SJCRH30 (cell line): ENCODE results near the gene IFT122. TPM values are rescaled to one million over a fixed set of nuclear protein-coding genes. Genes with fewer than 3 reads are reported as not detected.
A peak's percentile ranks its signal among the peaks of the same experiment; 100 is the strongest.
"Not testable (repeated sequence)": the region's sequence is repeated elsewhere in the genome, so short reads cannot be mapped to it uniquely, and the experiment has no call there.

Experiments used
- DNase-seq, 2 experiments: peaks; one replicate each; pipeline ENCODE4 v3.0.0-alpha.2; 2015 to 2020
- H3K27ac ChIP-seq: fragments of 250-450 bp; sonication (Bioruptor Pico); 2 replicates; pipeline ENCODE4 v1.5.1; 2020; ENCODE audit warnings: mild to moderate bottlenecking, moderate library complexity
- H3K27me3 ChIP-seq: fragments of 250-450 bp; sonication (Bioruptor Pico); 2 replicates; pipeline ENCODE4 v1.5.1; 2020; ENCODE audit warnings: mild to moderate bottlenecking, moderate library complexity
- H3K36me3 ChIP-seq: fragments of 250-450 bp; sonication (Bioruptor Pico); 2 replicates; pipeline ENCODE4 v1.5.1; 2020; ENCODE audit warnings: mild to moderate bottlenecking, moderate library complexity
- H3K4me1 ChIP-seq: fragments of 250-450 bp; sonication (Bioruptor Pico); 2 replicates; pipeline ENCODE4 v1.5.1; 2020; ENCODE audit warnings: mild to moderate bottlenecking, moderate library complexity
- H3K4me3 ChIP-seq: fragments of 250-450 bp; sonication (Bioruptor Pico); 2 replicates; pipeline ENCODE4 v1.5.1; 2020; ENCODE audit warnings: mild to moderate bottlenecking, moderate library complexity
- H3K9me3 ChIP-seq: fragments of 250-450 bp; sonication (Bioruptor Pico); replicated peaks from 2 replicates; pipeline ENCODE4 v1.5.1; 2020; ENCODE audit warnings: mild to moderate bottlenecking, moderate library complexity
- total RNA-seq: library from RNA; depleted of rRNA; stranded (reverse); fragments of >200 nt; shearing (Covaris generic); gene quantifications from 2 replicates; pipeline ENCODE4 v1.2.3, GENCODE V29; 2014

Gene IFT122
- total RNA-seq, 1 experiment from 2014 or later = 18.1 TPM

DNA sequence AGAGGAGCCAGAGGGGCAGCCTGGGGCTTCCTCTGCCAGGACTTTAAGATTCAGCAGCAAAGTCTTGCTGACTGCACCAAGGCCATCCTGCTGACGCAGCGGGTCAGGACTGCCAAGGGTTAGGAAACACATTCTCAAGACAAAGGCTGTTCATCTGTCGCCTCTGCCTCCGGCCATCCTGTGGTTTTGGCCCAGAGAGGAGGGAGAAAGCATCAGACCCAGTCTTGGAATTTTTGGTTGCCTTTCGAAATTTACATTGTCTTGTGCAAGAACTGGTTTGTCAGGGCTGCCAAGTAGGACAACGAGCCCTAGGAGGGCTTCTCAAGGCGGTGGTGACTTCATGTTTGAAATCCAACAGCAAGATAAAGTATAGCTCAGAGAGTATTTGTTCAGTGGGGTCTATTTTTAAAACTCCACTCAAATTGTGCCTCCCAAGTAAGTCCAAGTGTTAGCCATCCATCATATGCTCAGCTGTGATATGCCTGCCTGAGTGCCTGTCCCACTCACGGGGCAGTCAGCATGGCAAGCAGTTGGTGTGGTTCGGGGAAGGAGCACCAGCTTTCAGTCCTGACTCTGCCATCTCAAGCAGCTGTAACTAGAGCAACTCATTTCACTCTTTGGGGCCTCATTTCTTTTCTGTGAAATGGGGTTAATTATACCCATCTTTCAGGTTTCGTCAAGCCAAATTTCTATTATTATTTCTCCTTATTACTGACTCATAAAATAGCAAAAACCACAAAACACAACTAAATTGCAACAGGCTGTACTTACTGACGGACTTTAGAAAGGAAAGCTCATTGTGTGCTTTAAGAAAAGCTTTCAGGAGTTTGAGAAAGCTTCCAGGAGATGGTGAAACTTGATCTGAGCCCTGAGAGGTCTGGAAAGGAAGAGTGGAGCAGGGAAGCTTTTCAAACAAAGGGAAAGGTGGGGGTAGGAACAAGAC, 46.0 kb downstream of the IFT122 start:
- Histone ChIP-seq H3K27me3 (no peaks in the 10 kb centered on the region), H3K27ac (no peak overlapping the region), H3K4me1 (no peaks in the 10 kb centered on the region), H3K4me3 (no peak overlapping the region), H3K9me3 (no peaks in the 10 kb centered on the region), H3K36me3 (no peaks in the 10 kb centered on the region)
- no peak for DNase-seq

- Histone ChIP-seq H3K27ac (no peak overlapping the region), H3K36me3 (no peaks in the 10 kb centered on the region), H3K4me1 (no peaks in the 10 kb centered on the region), H3K9me3 (no peaks in the 10 kb centered on the region), H3K27me3 (no peaks in the 10 kb centered on the region), H3K4me3 (no peak overlapping the region)
- DNase-seq = no peak
These were observed 46.6 kb downstream of the IFT122 start for GRCh38 chr3:129486664-129487035.

GRCh38 chr3:129487183-129487867, 47.3 kb downstream of the IFT122 start:
- Histone ChIP-seq H3K4me3 (no peak overlapping the region), H3K27ac (no peak overlapping the region), H3K9me3 (no peaks in the 10 kb centered on the region), H3K36me3 (no peaks in the 10 kb centered on the region), H3K4me1 (no peaks in the 10 kb centered on the region), H3K27me3 (no peaks in the 10 kb centered on the region)
- no peak for DNase-seq

DNA sequence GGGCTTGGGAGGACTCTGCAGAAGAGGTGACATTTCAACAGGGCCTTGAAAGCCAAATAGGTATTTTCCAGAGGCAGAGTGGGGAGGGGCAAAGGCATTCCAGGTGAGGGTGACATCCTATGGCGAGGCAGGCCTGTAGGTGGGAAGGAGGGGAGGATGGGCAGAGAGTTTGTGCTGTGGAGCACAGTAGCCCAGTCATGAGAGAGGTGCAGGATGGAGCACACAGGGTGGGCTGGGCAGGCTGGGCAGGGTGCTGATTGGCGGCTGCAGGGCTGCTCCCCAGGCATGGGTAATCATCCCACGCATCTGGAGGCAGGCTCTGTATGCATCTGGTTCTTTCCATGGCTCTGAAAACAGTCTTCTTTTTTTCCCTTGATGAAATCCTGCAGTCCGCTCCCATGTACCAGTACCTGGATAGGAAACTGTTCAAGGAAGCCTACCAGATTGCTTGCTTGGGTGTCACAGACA, 47.9 kb downstream of the IFT122 start:
- not testable (repeated sequence) for H3K27me3 ChIP-seq, H3K4me1 ChIP-seq, H3K9me3 ChIP-seq, DNase-seq, H3K27ac ChIP-seq, H3K36me3 ChIP-seq, H3K4me3 ChIP-seq

GRCh38 chr3:129489258-129489657, 49.2 kb downstream of the IFT122 start:
- H3K4me1 ChIP-seq, DNase-seq: not testable (repeated sequence)

GRCh38 chr3:129490273-129490675, 50.2 kb downstream of the IFT122 start:
- Histone ChIP-seq H3K27ac (no peak overlapping the region), H3K4me1 (peaks cover 9% of the 10 kb centered on the region)

More at GRCh38 chr3:129489258-129489657, 49.2 kb downstream of the IFT122 start:
- not testable (repeated sequence) for H3K4me3 ChIP-seq, H3K36me3 ChIP-seq, H3K27me3 ChIP-seq, H3K9me3 ChIP-seq, H3K27ac ChIP-seq

DNA sequence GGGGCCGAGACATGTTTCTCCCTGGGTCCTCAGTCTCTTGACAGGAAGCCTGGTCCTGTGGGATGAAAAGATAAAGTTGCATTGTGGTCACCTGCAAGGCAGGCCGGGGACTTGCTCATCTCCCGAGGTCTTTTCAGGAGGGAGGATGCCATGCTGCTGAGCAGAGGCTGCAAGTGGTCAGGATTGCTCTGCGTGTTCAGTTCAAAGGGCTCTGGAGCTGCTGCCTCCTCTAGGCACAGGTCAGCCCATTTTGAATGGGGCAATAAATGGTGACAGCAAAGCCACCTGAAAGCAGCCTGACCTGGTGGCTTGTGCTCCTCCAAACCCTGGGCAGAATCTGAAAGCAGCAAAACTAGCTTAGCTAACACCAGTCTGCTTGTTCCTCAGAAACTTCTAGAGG, 51.1 kb downstream of the IFT122 start:
- DNase-seq, H3K36me3 ChIP-seq, H3K4me3 ChIP-seq, H3K9me3 ChIP-seq, H3K27ac ChIP-seq, H3K27me3 ChIP-seq: not testable (repeated sequence)
- H3K4me1 ChIP-seq = peaks cover 14% of the 10 kb centered on the region

More at GRCh38 chr3:129490273-129490675, 50.2 kb downstream of the IFT122 start:
- Histone ChIP-seq H3K27me3 (no peaks in the 10 kb centered on the region), H3K4me3 (no peak overlapping the region), H3K36me3 (no peaks in the 10 kb centered on the region), H3K9me3 (no peaks in the 10 kb centered on the region)
- peak; percentile 81 to 90 for DNase-seq

DNA sequence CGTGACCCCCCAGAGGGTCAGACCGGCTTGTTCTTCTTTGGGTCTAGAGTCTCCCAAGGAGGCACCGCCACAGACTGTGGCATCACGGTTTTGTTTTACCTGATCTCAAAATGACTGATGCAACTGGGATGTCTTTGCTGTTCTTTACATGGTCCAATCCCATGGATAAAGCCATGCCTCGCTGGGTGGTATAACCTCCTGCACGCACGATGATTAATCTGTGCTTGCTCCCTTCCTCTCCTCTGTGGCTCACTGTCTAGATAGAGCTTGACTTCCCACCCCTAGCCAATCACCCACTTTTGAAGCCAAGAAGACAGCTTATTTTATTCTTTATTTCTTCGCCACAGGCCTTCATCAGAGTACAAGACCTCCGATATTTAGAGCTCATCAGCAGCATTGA, 51.8 kb downstream of the IFT122 start:
- Histone ChIP-seq H3K27me3 (no peaks in the 10 kb centered on the region), H3K4me1 (peaks cover 14% of the 10 kb centered on the region), H3K27ac (no peak overlapping the region), H3K36me3 (no peaks in the 10 kb centered on the region), H3K4me3 (no peak overlapping the region), H3K9me3 (no peaks in the 10 kb centered on the region)
- DNase-seq = no peak

DNA sequence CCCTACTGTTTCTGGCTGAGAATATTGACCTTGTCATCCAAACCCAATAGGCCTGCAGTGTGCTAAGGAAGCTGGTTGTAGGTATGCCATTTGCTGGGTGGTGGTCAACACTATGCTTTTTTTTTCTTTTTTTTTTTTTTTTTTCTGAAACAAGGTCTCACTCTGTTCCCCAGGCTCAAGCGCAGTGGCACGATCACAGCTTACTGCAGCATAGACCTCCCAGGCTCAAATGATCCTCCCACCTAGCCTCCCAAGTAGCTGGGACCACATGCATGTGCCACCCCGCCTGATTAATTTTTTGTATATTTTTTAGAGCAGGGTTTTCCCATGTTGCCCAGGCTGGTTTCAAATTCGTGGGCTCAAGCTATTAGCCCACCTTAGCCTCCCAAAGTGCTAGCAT, 52.7 kb downstream of the IFT122 start:
- Histone ChIP-seq H3K27me3 (no peaks in the 10 kb centered on the region), H3K4me3 (no peak overlapping the region), H3K9me3 (no peaks in the 10 kb centered on the region), H3K36me3 (no peaks in the 10 kb centered on the region), H3K4me1 (peaks cover 14% of the 10 kb centered on the region), H3K27ac (no peak overlapping the region)
- no peak for DNase-seq

DNA sequence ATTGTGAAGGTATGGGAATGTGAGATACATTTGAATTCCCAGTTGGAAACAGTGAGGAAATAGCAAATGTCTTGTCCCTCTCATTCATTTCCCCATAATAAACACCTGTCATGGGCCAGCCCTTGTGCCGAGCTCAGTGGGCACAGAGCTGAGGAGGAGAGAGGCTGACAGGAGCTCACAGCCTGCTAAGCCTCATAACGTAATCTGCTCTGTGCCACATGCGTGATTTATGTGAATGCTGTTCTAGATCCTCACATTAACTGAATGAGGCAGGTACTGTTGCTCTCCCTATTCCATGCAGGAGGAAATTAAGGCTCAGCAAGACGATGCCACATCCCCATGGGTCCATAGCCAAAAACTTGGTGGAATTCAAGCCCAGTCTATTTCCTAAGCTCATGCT, 53.2 kb downstream of the IFT122 start:
- Histone ChIP-seq H3K4me3 (no peak overlapping the region), H3K27ac (no peak overlapping the region), H3K27me3 (no peaks in the 10 kb centered on the region), H3K9me3 (no peaks in the 10 kb centered on the region), H3K4me1 (peaks cover 14% of the 10 kb centered on the region), H3K36me3 (no peaks in the 10 kb centered on the region)
- DNase-seq = no peak

DNA sequence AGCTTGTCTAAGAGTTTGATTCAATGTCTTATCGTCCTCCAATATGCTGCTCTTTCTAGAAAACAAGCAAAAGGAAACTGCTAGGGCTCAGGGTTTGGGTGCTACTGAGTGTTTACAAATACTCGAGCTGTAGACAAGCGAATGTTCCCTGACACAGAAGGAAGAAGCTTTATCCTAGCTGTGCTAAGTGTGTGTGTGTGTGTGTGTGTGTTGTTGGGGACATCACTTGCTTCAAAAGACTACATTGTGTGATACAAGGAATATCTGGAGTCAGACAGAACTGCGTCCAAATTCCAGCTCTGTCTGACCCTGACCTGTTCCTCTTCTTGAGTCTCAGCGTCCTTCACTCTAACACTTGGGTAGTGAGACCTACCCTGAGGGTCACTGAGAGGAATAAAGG, 54.5 kb downstream of the IFT122 start:
- peak overlapping the region; percentile 14; the same call in 1 of the 2 replicates for H3K27ac ChIP-seq

DNA sequence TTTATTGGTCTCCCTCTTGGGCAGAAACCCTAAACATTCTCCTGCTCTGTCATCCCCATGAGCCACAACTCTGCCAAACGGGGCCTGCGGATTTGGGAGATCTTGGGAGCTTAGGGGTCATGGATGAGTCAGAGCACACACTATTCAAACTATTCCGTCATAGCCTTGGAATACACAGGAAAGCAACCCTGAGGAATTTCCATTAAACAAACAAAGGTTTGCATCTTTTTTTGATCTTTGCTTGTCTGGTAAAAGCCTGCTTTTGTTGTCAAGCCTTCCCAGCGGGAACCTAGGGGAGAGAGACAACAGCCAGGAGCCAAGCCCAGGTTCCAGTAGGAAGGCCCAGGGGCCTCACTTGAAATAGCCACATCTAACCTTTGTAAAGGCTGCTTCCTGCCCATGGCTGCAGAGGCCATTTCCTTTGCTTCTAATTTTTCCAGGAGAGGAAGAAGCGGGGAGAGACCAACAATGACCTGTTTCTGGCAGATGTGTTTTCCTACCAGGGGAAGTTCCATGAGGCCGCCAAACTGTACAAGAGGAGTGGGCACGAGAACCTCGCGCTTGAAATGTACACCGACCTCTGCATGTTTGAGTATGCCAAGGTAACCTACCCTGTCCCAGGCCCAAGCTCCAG, 55.1 kb downstream of the IFT122 start:
- H3K36me3 ChIP-seq, H3K9me3 ChIP-seq, H3K27me3 ChIP-seq, H3K4me3 ChIP-seq: not testable (repeated sequence)
- Histone ChIP-seq H3K4me1 (peaks cover 14% of the 10 kb centered on the region), H3K27ac (peak overlapping the region; percentile 30; the same call in 1 of the 2 replicates)
- DNase-seq = peak; percentile 24 to 33

More for the DNA sequence above, 54.5 kb downstream of the IFT122 start:
- not testable (repeated sequence) for H3K36me3 ChIP-seq, H3K9me3 ChIP-seq, H3K27me3 ChIP-seq, DNase-seq, H3K4me3 ChIP-seq
- peaks cover 14% of the 10 kb centered on the region for H3K4me1 ChIP-seq

GRCh38 chr3:129497876-129498275, 57.9 kb downstream of the IFT122 start:
- H3K9me3 ChIP-seq, H3K27ac ChIP-seq, DNase-seq, H3K27me3 ChIP-seq, H3K4me3 ChIP-seq, H3K36me3 ChIP-seq: not testable (repeated sequence)
- H3K4me1 ChIP-seq = peaks cover 14% of the 10 kb centered on the region

GRCh38 chr3:129498603-129499488, 58.8 kb downstream of the IFT122 start:
- peaks cover 14% of the 10 kb centered on the region for H3K4me1 ChIP-seq
- not testable (repeated sequence) for H3K27ac ChIP-seq, H3K4me3 ChIP-seq, H3K27me3 ChIP-seq, H3K9me3 ChIP-seq, H3K36me3 ChIP-seq, DNase-seq
